ENCODE results near the gene LIPN.
A peak's percentile ranks its signal among the peaks of the same experiment; 100 is the strongest.
"Not testable (repeated sequence)": the region's sequence is repeated elsewhere in the genome, so short reads cannot be mapped to it uniquely, and the experiment has no call there.

The LIPN gene, protein sequence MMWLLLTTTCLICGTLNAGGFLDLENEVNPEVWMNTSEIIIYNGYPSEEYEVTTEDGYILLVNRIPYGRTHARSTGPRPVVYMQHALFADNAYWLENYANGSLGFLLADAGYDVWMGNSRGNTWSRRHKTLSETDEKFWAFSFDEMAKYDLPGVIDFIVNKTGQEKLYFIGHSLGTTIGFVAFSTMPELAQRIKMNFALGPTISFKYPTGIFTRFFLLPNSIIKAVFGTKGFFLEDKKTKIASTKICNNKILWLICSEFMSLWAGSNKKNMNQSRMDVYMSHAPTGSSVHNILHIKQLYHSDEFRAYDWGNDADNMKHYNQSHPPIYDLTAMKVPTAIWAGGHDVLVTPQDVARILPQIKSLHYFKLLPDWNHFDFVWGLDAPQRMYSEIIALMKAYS

DNA sequence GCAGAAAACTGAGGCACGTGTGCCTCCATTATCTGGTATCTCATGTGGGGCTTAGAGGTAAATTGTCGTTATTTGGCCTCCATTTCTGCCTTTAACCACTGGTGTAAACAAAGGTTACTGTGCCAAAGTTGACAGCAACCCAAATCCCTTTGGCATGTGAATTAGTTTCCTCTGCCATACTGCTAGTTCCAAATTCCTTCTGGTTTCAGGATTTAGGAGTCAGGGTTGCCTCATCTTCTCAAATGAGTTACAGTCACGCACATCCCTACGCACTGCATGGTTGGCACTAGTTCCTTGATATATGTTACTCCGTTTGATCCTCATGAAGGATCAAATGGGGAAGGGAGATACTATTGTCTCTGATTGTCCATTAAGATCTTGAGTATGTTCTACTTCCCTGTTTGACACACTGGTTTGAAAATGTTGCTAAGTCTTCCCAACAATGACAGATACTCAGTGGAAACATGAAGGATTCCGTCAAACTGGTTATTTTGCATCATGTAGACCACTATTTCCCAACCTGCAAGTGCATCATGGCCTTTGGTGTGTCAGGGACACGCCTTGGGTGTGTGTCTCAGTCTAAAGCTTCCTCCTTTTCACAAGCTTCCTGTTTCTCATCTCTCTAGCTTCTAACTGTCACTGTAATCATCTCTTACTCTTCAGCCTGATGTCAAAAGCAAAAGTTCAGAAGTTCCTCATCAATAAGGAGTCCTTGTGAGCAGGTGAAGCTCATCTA is at the start of gene LIPN:
Gene LIPN (plus strand): TSS at position 655 of the 736 bp plus-strand sequence. CDS start 1,386 bp downstream, outside the sequence.
- DNase-seq (ENCODE audit: low spot score): no peak

DNA sequence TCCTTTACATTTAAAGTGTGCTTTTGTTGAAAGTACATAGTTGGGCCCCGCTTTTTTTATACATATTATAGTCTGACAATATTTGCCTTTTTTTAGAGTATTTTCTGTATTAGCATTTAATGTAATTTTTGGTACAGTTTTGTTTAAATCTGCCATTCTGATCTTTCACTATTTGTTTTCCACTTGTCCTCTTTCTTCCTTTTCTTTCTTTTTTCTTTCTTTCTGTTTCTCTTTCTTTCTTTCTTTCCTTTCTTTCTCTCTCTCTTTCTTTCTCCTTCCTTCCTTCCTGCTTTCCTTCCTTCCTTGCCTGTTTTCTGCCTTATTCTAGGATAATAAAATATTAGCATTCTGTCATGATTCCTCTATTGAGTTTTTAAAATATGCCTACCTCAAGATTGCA is 44.3 kb upstream of the LIPN start:
- DNase-seq (ENCODE audit: low spot score): no peak

DNA sequence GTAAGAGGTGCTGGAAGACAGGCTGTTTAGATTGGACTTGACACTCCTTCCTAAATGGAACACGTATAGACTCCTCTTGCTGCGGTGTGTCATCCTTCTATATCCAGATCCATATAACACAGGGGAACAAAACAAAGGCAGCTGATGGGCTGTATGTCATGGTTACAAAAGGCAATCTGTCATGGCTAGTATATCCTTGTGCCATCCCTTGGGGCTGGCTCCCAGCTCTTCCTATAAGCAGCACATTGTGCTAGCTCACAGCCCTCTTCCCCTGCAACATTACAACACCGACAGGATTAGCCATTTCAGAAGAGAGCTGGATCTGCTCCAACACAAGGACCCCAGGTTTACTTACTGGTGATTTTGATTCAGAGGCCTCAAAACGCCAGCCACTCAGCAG is 38.4 kb upstream of the LIPN start:
- DNase-seq (ENCODE audit: low spot score): no peak

DNA sequence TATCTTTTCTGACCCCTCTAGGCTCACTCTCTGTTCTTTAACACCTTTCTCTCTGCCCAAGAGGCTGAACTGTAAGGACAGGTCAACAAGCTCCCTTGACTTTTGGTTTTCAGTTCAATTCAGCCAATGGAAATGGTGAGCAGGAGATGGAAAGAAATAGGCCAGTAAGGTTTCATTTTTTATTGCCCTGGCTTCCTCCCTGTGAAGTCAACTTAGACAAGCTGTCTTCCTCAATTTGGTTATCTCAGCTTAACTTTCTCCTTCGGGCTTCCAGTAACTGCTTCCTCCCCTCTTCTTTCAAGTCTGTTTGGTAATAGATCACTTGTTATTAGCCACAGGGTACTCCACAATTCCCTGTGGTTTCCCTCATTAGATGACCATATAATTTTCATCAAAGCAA is 34.0 kb upstream of the LIPN start:
- no peak for DNase-seq (ENCODE audit: low spot score)

DNA sequence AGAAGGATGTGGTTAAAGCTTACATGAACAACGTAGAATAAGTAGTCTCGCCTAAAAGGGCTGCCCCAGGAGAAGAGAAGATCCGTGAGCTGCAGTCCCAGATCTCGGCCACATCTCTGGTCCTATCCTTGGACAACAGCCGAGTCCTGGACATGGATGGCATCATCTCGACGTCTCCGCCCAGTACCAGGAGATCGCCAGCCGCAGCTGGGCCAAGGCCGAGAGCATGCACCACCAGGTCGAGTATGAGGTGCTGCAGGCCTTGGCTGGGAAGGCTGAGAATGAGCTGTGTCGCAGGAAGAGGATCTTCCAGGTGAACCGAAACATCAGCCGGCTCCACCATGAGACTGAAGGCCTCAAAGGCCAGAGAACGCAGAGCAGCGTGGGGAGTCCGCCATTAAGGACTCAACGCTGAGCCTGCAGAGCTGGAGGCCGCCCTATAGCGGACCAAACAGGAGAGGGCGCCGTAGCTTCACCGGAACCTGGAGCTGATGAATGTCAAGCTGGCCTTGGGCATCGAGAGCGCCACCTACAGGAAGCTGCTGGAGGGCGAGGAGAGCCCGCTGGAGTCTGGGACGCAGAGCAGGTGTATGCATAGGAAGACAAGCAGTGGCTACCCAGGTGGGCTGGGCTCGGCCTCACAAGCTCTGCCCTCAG is 31.6 kb upstream of the LIPN start:
- peak; percentile 84 for DNase-seq (ENCODE audit: low spot score)

DNA sequence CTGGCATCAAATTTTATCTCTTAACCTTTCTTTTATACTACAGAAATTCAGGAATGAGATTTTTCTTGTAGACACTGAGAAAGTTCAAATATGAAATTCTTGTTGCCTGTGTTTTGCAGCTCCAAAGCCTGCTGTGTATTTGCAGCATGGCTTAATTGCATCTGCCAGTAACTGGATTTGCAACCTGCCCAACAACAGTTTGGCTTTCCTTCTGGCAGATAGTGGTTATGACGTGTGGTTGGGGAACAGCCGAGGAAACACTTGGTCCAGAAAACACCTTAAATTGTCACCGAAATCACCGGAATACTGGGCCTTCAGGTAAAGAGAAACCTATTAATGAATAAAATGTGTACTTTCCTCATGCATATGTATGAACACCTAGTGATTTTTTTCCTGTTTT is 29.0 kb upstream of the LIPN start:
- DNase-seq (ENCODE audit: low spot score): no peak

DNA sequence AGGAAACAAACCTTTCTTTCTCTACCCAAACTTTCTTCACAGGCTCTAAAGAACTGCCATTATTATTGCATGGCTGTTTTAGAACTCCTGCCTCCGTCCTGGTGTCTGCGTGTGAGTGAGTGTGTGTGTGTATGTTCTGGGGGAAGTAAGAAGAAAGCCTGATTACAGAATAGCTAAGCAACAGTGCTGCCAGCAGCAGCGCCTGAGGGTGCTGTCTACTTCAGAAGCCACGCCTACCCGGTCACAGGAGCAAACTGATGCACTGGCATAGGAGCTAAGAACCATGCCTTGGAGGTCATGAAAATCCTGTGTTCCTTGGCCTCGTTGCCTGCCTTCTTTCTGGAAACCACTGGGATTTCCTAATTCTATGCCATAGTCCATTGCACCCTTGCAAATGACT is 28.5 kb upstream of the LIPN start:
- no peak for DNase-seq (ENCODE audit: low spot score)

DNA sequence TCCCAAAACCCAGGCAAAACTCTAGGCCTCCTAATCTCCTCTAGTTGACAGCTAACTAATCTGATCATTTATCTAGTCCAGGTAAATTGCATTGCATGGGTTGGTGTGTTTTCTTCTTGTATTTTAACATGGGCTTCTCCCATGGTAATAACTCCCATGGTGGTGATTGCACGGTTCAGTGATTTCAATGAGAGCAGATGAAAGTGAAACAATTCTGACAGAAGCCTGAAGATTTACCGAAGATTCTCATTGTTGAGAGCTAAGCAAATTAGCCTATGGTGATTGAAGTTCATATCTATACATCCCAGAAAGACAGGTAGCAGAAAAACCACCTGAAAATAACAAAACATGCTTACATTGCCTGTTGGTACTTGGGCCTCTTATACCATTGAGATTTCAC is 26.6 kb upstream of the LIPN start:
- DNase-seq (ENCODE audit: low spot score): no peak

DNA sequence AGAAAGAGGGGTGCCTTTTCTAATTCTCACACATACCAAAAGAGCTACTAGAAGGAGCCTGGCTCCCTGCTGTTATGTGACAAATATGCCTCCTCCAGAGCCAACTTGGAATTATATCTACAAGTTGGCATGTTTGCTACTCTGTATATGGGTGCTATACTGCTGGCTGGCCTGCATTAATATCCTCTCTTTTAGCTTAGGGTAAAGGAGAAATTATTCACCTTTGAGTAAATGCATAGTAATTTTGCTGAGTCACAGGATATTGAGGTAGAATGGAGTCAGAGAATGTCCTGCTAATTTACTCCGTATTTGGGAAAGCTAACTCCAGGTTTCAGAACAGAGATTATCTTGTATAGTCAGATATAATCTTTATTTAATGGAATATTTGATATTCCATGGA is 24.2 kb upstream of the LIPN start:
- no peak for DNase-seq (ENCODE audit: low spot score)

DNA sequence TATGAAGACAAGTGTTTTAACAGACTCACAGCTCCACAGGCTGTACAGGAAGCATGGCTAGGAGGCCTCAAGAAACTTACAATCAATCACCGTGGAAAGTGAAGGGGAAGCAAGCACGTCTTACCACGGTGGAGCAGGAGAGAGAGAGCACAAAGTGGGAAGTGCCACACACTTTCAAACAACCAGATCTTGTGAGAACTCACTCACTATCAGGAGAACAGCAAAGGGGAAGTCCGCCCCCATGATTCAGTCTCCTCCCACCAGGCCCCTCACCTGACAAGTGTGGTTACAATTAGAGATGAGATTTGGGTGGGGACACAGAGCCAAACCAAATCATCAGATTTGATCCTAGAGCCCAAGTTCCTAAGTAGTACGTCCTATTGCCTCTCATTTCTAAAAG is 17.9 kb upstream of the LIPN start:
- not testable (repeated sequence) for DNase-seq (ENCODE audit: low spot score)

DNA sequence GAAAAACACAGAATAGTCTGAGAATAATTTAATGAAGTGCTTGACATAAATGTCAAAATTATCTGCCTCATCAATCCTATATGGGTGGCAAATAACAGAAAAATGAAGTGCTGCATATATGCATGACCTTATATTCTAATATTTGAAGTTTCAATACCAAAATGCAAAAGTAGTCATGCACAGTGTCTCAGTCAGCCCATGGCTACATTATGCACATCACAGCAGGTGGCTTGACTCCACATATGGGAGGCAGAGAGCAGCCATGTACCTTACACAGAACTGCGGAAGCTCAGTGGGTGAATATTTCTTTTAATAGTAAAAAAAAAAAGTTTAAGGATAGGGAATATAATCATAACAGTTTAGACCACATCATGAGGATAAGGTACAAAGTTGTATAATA is 17.4 kb upstream of the LIPN start:
- no peak for DNase-seq (ENCODE audit: low spot score)

DNA sequence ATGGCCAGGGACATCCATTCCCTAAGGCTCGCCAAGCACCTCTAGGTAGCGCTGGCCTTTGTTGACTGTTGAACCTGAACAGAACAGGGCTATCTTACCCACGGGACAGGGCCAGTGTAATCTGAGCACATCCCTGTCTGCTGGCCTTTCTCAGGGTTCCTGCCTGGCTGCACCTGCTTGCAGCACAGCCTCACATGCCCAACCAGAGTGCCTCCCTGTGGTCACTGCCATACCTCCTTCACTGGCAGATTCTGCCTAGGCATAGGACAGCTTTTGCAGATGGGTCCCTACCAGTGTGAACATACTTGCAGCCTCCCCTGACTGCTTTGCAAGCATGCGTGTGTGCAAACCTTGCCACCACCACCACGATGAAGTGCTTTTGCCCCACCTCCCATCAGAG is 15.8 kb upstream of the LIPN start:
- DNase-seq (ENCODE audit: low spot score): no peak

DNA sequence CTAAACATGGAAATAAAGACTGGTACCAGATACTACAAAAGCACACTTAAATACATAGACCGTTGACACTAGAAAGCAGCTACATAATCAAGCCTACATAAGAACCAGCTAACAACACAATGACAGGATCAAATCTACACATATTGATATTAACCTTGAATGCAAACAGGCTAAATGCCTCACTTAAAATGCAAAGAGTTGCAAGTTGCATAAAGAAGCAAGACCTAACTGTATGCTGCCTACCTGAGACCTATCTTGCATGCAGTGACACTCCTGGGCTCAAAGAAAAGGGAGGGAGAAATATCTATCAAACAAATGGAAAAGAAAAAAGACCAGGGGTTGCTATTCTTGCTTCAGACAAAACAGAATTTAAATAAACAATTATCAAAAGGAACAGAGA is 14.2 kb upstream of the LIPN start:
- DNase-seq (ENCODE audit: low spot score): no peak

DNA sequence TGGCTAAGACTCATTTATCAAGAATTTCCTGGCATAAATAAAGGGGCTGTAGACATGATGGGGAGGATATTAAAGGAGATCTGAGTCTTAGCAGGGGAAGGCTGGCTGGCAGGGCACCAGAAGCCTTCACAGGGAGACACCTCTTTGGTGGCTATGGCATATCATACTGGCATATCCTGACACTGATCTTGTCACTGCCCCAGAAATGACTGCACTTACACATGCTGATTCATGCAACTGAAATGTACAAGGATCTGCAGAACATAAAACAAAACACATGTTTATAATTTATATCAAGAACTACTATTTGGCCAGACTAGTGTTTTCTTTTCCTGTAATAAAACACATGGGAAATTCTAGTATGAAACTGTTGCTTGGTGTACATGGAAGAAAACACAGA is 5.5 kb upstream of the LIPN start:
- no peak for DNase-seq (ENCODE audit: low spot score)

DNA sequence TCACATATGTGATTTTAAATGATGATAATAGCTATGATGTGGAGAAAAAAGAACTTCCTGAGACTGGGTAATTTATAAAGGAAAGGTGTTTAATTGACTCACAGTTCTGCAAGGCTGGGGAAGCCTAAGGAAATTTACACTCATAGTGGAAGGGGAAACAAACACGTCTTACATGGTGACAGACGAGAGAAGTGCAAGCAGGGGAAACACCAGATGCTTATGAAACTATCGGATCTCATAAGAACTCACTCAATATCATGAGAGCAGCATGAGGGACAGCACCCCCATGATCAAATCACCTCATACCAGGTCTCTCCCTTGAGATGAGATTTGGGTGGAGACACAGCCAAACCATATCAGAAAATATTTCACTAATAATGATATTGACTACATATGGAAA is 4.1 kb upstream of the LIPN start:
- DNase-seq (ENCODE audit: low spot score): no peak

DNA sequence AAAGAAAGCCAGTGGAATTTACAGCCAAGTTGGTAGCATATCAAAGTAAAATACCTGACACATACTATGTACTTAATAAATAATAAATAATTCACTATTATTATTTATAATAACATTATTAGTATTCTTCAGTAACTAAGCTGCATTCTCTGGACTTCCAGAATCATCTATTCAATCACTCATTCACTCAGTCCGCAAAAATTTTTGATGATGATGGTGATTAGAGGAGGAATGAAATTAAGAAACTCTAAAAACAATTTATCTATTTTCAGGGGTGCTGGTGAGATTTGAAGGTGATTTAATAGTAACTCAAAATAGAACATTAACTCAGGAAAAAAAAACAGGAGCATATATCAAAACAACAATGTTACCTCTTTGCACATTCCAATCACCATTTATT is 3.2 kb upstream of the LIPN start:
- no peak for DNase-seq (ENCODE audit: low spot score)

DNA sequence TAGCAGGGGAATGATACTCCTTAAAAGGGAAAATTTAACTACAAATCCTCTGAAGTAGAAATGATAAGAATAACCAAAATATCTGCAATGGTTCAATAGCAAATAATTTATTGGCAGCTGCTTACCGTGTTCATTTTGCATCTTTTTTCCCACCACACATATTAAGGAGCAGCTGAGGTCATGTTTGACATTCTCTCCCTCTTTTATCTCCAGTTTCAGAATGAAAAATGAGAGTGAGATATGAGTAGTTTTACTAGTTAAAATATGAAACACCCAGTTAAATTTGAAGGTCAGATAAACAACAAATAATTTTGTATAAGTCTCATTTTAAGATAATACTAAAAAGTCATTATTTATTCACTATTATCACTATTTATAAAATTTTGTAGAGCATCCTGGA is 3.1 kb downstream of the LIPN start:
- no peak for DNase-seq (ENCODE audit: low spot score)

DNA sequence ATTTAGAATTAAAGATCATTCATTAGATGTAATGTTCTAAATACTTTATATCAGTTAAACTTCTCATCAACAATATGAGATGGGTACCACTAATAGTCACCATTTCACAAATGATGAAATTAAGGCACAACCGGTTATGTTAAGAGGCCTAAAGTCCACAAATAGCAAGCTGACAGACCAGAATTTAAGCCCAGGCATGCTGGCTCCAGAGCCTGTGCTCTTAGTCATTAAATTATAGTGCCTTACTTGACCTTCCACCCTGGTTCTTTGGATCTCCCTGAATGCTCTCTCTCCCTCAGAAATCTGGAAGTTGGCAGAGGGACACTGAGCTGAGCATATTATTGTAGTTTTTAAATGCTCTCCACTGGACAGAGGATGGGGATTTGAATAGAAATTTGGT is 3.6 kb downstream of the LIPN start:
- DNase-seq (ENCODE audit: low spot score): no peak

DNA sequence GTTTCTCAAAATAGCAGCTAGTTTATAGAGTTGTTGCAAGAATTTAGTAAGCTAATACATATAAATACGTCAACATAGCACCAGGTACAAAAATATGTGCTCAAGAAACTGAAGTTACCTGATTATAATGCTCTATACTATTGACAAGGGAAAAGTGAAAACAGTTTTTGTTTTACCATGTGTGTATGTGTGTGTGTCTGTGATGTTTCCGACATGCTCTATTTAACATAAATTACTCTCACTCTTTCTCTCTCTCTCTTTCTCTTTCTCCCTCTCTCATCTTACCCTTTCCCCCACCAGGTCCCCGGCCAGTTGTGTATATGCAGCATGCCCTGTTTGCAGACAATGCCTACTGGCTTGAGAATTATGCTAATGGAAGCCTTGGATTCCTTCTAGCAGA is 4.3 kb downstream of the LIPN start:
- no peak for DNase-seq (ENCODE audit: low spot score)

DNA sequence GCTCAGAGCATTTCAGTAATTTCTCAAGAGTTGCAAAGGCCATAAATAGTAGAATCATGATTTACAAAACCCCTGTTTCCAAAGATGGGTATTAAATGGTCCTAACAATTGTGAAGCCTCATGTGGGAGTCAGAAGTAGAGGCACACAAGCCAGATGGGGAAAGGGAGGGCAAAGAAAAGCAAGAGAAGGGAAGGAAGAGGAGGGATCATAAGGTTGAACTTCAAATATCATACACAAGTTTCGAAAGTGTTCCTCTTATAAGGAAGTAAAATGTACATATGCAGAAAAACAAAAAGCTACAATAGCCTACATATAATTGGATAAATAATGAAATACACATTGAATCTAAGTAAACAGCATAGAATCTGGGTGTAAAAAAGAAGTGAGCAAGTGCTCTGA is 6.0 kb downstream of the LIPN start:
- DNase-seq (ENCODE audit: low spot score): no peak

DNA sequence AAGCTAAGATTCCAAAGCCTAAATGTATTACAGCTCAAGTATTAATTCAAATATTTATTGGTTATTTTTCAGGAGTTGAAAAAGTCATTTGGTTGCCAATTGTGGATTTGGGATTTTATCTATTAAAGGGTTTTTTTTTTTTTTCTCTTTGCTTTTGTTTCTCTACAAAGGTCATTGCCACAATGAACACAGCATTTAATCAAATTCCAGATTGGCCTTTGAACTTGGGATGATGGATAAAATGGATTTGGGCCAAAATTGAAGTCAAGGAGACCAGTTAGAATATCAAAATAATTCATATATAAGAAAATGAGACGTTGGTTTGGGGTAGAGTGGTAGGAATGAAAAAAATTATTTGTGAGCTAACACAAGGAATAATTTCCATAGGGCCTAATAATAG is 9.6 kb downstream of the LIPN start:
- no peak for DNase-seq (ENCODE audit: low spot score)

DNA sequence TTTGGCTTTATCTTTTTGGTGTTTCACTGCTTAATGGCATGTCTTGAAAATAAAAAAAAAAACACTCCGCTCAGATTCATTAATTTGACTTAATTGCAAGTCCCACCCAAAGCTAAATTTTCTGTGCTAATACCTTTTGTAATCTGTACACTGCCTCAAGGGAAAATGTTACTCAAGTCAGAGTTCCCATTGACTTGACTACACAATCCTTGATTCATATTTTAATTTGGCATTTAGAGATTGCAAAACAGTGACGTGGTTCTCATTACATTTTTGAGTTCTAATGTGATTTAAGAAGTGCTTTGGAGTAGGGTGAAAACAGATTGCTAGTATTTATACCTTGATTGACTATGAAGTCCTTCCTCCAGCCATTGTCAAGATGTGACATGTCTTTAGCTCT is 21.4 kb downstream of the LIPN start:
- DNase-seq (ENCODE audit: low spot score): no peak

DNA sequence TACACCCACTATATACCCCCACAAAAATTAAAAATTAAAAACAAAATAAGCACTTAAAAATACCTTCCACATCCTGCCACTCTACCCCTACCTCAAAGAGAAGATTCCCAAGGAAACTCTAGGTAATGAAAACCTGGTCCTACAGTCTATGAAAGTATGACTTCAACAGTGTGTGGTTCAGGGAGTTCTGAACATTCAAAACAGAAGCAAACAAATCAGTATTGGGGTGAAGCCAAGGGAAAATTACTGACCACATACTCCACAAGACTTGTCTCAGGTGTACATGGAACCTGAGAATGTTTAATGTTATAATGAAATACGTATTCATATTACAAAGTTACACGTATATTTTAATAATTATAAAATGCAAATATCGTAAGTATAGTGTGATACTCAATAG is 22.4 kb downstream of the LIPN start:
- DNase-seq (ENCODE audit: low spot score): no peak
